ENCODE measurements around the gene GNA12. TPM values are rescaled to one million over a fixed set of nuclear protein-coding genes. Genes with fewer than 3 reads are reported as not detected.
A peak's percentile ranks its signal among the peaks of the same experiment; 100 is the strongest.
"Not testable (repeated sequence)": the region's sequence is repeated elsewhere in the genome, so short reads cannot be mapped to it uniquely, and the experiment has no call there.

The GNA12 gene
- total RNA-seq, 1 donor = 27.1 TPM

- H3K79me2 ChIP-seq (ENCODE audit: insufficient read depth, low read length) = peaks cover 10% of the 10 kb centered on the region
- H3K9me3 ChIP-seq (ENCODE audit: low read depth, low read length) = no peaks in the 10 kb centered on the region
- peaks cover 13% of the 10 kb centered on the region for H3K36me3 ChIP-seq (ENCODE audit: insufficient read depth, low read length)
- no peaks in the 10 kb centered on the region for H3K27me3 ChIP-seq (ENCODE audit: insufficient read depth, low read length)
- no peak for TF ChIP-seq CTCF (IDR thresholded peaks at IDR 0.05; ENCODE audit: extremely low read depth, low read depth, low read length)
- peaks cover 4% of the 10 kb centered on the region for H3K4me1 ChIP-seq (ENCODE audit: insufficient read depth, low read length)
- H3K27ac ChIP-seq (ENCODE audit: low read depth, low read length) = no peak overlapping the region
- H3K4me3 ChIP-seq (ENCODE audit: insufficient read depth, low read length) = no peak overlapping the region
- no peak overlapping the region for H3K4me2 ChIP-seq (ENCODE audit: insufficient read depth, low read length)
- peak; percentile 74 for DNase-seq (ENCODE audit: insufficient read length, low spot score, missing footprints)
- H2AFZ ChIP-seq (ENCODE audit: low read length) = no peak overlapping the region
- peaks cover 2% of the 10 kb centered on the region for H4K20me1 ChIP-seq (ENCODE audit: insufficient read depth, low read length)
These were observed 118.7 kb downstream of the GNA12 start for GRCh38 chr7:2725178-2726105.

- TF ChIP-seq CTCF (IDR thresholded peaks at IDR 0.05; ENCODE audit: extremely low read depth, low read depth, low read length) = no peak
- H3K9me3 ChIP-seq (ENCODE audit: low read depth, low read length) = no peaks in the 10 kb centered on the region
- peaks cover 2% of the 10 kb centered on the region for H4K20me1 ChIP-seq (ENCODE audit: insufficient read depth, low read length)
- H2AFZ ChIP-seq (ENCODE audit: low read length) = no peak overlapping the region
- H3K27ac ChIP-seq (ENCODE audit: low read depth, low read length) = no peak overlapping the region
- no peak overlapping the region for H3K4me3 ChIP-seq (ENCODE audit: insufficient read depth, low read length)
- H3K4me1 ChIP-seq (ENCODE audit: insufficient read depth, low read length) = peaks cover 4% of the 10 kb centered on the region
- peaks cover 6% of the 10 kb centered on the region for H3K36me3 ChIP-seq (ENCODE audit: insufficient read depth, low read length)
- peaks cover 6% of the 10 kb centered on the region for H3K79me2 ChIP-seq (ENCODE audit: insufficient read depth, low read length)
- no peak overlapping the region for H3K4me2 ChIP-seq (ENCODE audit: insufficient read depth, low read length)
- no peaks in the 10 kb centered on the region for H3K27me3 ChIP-seq (ENCODE audit: insufficient read depth, low read length)
- peak; percentile 56 for DNase-seq (ENCODE audit: insufficient read length, low spot score, missing footprints)
These were observed 119.5 kb downstream of the GNA12 start for GRCh38 chr7:2724453-2725177.

GRCh38 chr7:2724036-2724435, 120.1 kb downstream of the GNA12 start:
- H3K79me2 ChIP-seq (ENCODE audit: insufficient read depth, low read length); H4K20me1 ChIP-seq (ENCODE audit: insufficient read depth, low read length); H3K4me3 ChIP-seq (ENCODE audit: insufficient read depth, low read length); H3K4me2 ChIP-seq (ENCODE audit: insufficient read depth, low read length); H3K27me3 ChIP-seq (ENCODE audit: insufficient read depth, low read length); H3K9me3 ChIP-seq (ENCODE audit: low read depth, low read length); H3K27ac ChIP-seq (ENCODE audit: low read depth, low read length); H3K36me3 ChIP-seq (ENCODE audit: insufficient read depth, low read length); H3K4me1 ChIP-seq (ENCODE audit: insufficient read depth, low read length); H2AFZ ChIP-seq (ENCODE audit: low read length): not testable (repeated sequence)
- peak; percentile 23 for DNase-seq (ENCODE audit: insufficient read length, low spot score, missing footprints)

GRCh38 chr7:2723138-2723850, 120.8 kb downstream of the GNA12 start:
- H3K36me3 ChIP-seq (ENCODE audit: insufficient read depth, low read length) = peaks cover 6% of the 10 kb centered on the region
- H3K9me3 ChIP-seq (ENCODE audit: low read depth, low read length) = no peaks in the 10 kb centered on the region
- H3K27ac ChIP-seq (ENCODE audit: low read depth, low read length) = no peak overlapping the region
- H4K20me1 ChIP-seq (ENCODE audit: insufficient read depth, low read length) = peaks cover 2% of the 10 kb centered on the region
- no peak overlapping the region for H3K4me3 ChIP-seq (ENCODE audit: insufficient read depth, low read length)
- H3K4me2 ChIP-seq (ENCODE audit: insufficient read depth, low read length) = no peak overlapping the region
- H2AFZ ChIP-seq (ENCODE audit: low read length) = no peak overlapping the region
- peak; percentile 59 for DNase-seq (ENCODE audit: insufficient read length, low spot score, missing footprints)
- peaks cover 4% of the 10 kb centered on the region for H3K4me1 ChIP-seq (ENCODE audit: insufficient read depth, low read length)
- peaks cover 2% of the 10 kb centered on the region for H3K79me2 ChIP-seq (ENCODE audit: insufficient read depth, low read length)
- TF ChIP-seq CTCF (IDR thresholded peaks at IDR 0.05; ENCODE audit: extremely low read depth, low read depth, low read length) = no peak
- no peaks in the 10 kb centered on the region for H3K27me3 ChIP-seq (ENCODE audit: insufficient read depth, low read length)

Data from osteoblast (primary cell).